Ramos (cell line): Measurements from ENCODE around the gene NFATC2.

Source experiments
- in situ Hi-C: fragments of 300-500 bp; cut with MboI; formaldehyde crosslinking; loops from one replicate; pipeline ENCODE4 v1.14.3; 2022; ENCODE audit warnings: low sequenced_read_pairs; ENCODE audit not compliant: unreplicated experiment

The NFATC2 gene

DNA sequence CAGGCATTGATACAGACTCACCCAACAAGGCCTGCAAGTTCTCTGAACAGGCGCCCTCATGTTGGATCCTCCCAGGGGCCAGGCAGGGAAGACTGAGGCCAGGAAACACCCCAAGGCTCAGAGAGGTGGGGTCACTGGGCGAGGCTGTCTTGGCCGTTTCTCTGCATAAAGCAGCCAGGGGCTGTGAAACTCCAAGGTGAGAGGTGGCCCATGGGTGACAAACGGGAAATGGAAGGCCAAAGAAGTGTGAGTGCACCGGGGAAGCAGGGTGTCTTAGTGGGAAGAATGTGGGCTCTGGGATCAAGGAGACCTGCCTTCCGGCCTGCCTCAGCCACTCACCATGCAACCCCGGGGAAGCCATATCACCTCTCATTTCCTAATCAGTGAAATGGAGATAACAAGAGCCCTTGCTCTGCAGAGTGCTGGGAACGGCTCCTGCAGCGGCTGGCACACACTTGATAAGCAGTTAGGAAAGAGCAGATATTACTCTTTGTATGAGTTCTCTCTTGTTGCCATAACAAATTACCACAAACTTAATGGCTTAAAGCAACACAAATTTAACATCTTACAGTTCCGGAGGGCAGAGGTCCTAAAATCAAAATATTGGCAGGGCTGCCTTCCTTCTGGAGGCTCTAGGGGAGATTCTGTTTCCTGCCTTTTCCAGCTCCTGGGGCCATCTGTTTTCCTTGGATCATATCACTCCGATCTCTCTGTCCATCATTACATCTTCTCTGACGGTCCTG, 168.6 kb downstream of the NFATC2 start:
- in situ Hi-C loops = loop anchor here (5.0 kb wide), 1 partner anchor 253 kb away; no protein-coding TSS in a partner anchor

DNA sequence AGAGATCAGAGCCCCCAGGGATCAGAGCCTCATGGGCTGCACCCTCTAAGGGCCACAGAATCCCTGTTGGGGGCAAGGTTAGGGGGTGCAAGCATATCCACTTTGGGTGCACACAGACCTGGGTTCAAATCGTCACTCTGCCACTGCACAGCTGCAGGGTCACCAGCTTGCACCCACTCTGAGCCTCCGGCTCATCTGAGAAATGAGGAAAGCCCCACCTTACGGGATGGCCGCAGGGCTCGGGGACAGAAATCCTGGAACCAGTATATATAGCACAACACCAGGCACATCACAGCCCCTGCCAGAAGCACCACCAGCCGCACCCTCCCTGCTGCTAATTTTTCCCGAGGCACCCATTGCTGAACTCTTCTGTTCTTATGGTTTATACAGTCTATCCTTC, 169.6 kb downstream of the NFATC2 start:
- in situ Hi-C loops = loop anchor here (5.0 kb wide), 1 partner anchor 254 kb away; no protein-coding TSS in a partner anchor

GRCh38 chr20:51372176-51372803, 170.2 kb downstream of the NFATC2 start:
- in situ Hi-C loops = loop anchor here (5.0 kb wide), 1 partner anchor 255 kb away; no protein-coding TSS in a partner anchor

DNA sequence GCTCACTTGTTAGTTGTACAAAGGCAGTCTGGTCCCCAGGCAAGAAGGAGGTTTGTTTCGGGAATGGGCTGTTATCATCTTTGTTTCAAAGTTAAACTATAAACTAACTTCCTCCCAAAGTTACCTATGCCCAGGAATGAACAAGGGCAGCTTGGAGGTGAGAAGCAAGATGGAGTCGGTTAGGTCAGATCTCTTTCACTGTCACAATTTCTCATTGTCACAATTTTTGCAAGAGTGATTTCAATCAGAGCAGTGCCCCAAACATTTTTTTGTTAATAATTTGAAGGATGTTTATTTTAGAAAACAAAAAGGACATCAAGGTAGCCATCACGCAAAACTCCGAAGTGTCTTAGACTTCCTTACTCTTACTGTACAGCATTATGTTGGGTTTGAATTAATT, 170.8 kb downstream of the NFATC2 start:
- in situ Hi-C loops = loop anchor here (5.0 kb wide), 1 partner anchor 256 kb away; no protein-coding TSS in a partner anchor

DNA sequence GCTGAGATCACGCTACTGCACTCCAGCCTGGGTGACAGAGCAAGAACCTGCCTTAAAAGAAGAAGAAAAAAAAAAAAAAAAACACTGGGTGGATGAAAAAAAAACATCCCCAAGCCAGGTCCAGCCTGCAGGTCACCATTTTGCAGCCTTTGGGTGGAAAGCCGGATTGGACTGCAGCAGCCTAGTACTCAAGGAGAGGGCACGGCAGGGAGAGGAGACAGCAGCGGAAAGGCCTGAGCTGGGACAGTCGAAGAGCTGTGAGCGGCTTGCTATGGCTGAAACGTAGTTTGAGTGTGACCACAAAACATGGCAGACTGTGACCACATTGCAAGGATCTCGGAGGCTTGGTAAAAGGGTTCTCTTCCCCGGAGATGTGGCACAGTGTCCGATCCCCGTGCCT, 173.0 kb downstream of the NFATC2 start:
- in situ Hi-C loops = no loop called here

DNA sequence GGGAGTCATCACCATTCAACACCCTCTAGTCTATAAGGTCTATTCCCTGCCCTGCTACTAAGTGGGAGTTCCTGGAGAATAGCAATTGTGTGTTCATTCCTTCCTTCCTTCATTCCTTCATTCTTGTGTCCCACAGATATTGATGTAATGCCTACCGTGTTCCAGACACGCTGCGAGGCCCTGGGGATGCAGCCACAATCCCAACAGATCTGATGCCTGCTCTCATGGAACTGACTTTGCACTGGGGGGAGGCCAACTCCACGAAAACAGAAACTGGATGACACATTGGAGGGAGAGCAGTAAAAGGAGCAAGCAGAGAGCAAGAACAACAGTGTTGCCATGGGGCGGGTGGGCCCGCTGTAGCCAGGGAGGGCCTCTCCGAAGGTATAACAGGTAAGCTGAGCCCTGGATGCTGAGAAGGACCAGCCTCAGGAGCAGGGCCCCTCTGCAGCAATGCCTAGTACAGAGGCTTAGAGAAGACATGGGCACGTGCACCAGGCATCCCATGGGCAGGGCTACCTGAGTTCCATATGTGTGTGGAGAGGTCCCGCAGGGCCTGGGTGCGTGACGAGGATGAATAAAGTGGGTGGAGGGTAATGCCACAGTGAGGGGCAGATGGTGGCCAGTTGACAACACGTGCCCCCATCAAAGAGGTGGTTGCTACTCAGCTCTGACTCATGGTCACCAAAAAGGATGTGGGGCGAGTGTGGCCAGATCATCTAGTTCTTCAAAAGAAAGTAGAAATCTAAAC, 173.9 kb downstream of the NFATC2 start:
- in situ Hi-C loops = no loop called here

- in situ Hi-C loops = no loop called here
Measured at GRCh38 chr20:51366155-51366886, 176.2 kb downstream of the NFATC2 start.

- in situ Hi-C loops = no loop called here
Measured at GRCh38 chr20:51365670-51366069, 176.8 kb downstream of the NFATC2 start.

DNA sequence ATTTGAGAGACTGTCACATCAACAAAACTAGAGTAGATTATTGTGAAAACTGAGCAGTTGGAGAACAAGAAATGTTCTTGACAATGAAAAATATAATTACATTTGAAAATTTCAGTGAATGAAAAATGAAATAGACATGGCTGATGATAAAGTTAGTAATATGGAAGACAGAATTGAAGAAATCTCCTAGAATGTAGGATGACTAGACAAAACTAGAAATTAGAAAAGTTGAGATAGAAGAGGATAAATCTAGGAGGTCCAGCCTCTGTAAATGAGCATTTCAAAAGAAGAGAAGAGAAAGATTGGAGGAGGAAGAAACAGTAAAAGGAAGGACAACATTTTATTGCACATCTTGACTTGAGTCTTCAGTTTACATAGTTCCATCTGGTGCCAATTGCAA, 178.7 kb downstream of the NFATC2 start:
- in situ Hi-C loops = no loop called here

DNA sequence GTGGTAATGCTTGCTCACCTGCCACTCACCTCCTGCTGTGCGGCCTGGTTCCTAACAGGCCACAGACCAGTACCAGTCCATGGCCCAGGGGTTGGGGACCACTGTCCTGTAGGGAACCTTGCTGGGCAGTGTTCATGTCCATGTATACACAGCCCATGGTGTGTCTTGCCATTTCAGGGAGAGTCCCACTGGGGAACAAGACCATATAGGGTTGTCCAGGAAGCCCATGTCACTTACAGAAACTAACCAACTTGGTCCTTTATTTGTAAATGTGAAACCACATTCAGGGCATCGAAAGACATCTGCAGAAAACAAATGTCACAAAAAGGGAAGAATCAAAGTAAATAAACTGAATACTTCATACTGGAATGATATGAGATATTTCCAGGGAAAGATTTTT, 179.1 kb downstream of the NFATC2 start:
- in situ Hi-C loops = no loop called here

GRCh38 chr20:51362254-51362653, 180.3 kb downstream of the NFATC2 start:
- in situ Hi-C loops = no loop called here

- in situ Hi-C loops = no loop called here
Measured at GRCh38 chr20:51361258-51361657, 181.3 kb downstream of the NFATC2 start.

GRCh38 chr20:51360451-51361201, 181.9 kb downstream of the NFATC2 start:
- in situ Hi-C loops = no loop called here

- in situ Hi-C loops = no loop called here
Measured at GRCh38 chr20:51359947-51360346, 182.6 kb downstream of the NFATC2 start.

DNA sequence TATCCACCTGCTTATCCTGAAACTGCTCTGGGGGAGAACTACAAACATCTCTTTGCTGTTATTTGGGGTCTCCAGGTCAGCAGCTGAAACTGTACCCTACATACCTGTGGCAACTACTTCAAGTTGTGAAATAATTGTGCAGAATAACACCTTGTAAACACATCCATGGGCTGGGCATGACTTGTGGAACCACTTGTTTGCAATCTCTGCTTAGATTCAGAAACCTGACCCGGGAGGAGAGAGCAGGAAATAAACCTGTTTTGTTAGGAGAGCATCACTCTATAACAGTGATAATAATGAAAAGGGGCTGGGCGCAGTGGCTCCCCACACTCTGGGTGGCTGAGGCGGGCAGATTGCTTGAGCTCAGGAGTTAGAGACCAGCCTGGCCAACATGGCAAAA, 183.1 kb downstream of the NFATC2 start:
- in situ Hi-C loops = no loop called here

DNA sequence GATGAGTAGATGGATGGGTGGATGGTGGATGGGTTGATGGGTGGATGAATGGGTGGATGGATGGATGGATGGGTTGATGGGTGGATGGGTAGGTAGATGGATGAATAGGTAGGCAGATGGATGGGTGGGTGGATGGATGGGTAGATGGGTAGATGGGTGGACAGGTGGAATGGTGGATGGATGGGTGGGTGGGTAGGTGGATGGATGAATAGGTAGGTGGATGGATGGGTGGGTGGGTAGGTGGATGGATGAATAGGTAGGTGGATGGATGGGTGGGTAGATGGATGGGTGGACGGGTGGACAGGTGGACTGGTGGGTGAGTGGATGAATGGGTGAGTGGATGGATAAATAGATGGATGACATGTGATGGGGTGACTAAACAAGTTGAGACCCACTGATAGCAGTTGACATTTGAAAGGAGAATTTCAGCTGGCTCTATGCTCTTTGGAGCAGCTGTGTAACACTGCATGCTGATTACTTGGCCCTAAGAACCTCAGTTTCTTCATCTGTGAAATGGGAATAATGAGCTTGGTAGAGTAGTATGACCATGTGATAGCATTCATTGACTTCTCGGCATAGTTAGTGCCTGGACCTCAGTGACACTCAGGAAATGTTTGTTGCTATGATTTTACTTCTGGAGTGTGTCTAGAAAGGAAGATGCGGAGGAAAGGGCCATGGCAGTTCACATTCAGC, 184.3 kb downstream of the NFATC2 start:
- in situ Hi-C loops = no loop called here

DNA sequence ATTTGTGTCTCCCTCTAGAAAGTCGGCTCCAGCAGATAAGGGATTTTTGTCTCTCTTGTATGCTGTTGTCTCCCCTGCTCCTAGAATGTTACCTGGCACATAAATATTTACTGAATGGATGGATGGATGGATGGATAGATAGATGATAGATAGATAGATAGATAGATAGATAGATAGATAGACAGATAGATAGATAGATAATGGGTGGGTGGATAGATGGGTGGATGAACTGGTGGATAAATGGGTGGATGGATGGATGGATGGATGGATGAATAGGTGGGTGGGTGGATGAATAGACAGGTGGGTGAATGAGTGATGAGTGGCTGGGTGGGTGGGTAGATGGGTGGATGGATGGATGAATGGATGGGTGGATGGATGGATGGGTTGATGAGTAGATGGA, 185.0 kb downstream of the NFATC2 start:
- in situ Hi-C loops = no loop called here

GRCh38 chr20:51356871-51357270, 185.6 kb downstream of the NFATC2 start:
- in situ Hi-C loops = no loop called here

DNA sequence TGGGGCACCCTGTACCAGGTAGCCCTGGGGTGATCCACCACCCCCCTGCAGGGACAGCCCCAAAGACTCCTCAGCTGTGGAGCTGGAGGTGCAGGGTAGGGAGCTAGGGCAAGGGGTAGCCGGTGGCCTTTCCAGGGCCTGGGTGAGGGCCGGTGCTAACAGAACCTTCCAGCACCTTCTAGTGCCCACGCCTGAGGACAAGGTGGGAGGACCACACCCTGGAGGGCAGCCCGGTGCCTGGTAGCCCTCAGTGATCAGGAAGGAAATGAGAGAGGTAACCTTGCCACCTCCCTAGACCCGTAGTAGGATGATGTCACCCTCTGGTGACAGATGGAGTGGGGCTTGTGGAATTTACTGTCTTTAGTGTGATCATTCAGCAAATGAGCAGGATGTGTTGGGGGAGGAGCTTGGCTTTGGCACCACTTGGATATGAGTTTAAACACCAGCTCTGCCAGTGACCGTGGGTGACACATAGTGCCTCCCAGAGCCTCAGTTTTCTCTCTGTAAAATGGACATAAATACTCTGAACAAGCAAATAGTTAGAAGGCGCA, 187.7 kb downstream of the NFATC2 start:
- in situ Hi-C loops = no loop called here
